IMR-90 (cell line): ENCODE data around the gene S100A4.

Experiments
- CTCF ChIP-seq: conservative IDR thresholded peaks from 2 replicates; pipeline ENCODE4 v1.5.1; 2012; ENCODE audit warnings: mild to moderate bottlenecking, low read depth, low read length, improper control_type of control experiment
- POLR2A ChIP-seq: IDR thresholded peaks from 2 replicates; pipeline ENCODE4 v1.6.1; 2012; ENCODE audit warnings: mild to moderate bottlenecking, low read depth, low read length

- TF ChIP-seq POLR2A: no peak
- TF ChIP-seq CTCF: no peak
Measured at GRCh38 chr1:153505576-153505975, 40.0 kb downstream of the S100A4 start.
